OCI-LY1 (cell line): ENCODE measurements around the gene CCR8.
"Not testable (repeated sequence)": the region's sequence is repeated elsewhere in the genome, so short reads cannot be mapped to it uniquely, and the experiment has no call there.

Experiments used
- H2AFZ ChIP-seq: fragments of 200-600 bp; sonication (generic), shearing (Covaris generic); 2 replicates; pipeline ENCODE4 v1.6.0; 2014; ENCODE audit warnings: antibody characterized with exemption, mild to moderate bottlenecking, low read length
- H3F3A ChIP-seq: fragments of 200-600 bp; sonication (generic), shearing (Covaris generic); 2 replicates; pipeline ENCODE4 v1.6.0; 2014; ENCODE audit warnings: mild to moderate bottlenecking, antibody characterized with exemption, low read length, moderate library complexity; ENCODE audit not compliant: insufficient read depth
- H3K27ac ChIP-seq: fragments of 200-600 bp; sonication (generic); 2 replicates; pipeline ENCODE4 v1.5.1; 2014; ENCODE audit warnings: low read length, mixed run types, mild to moderate bottlenecking, low read depth; ENCODE audit not compliant: poor library complexity, severe bottlenecking
- H3K27me3 ChIP-seq: fragments of 200-600 bp; sonication (generic); 2 replicates; pipeline ENCODE4 v1.6.0; 2014; ENCODE audit warnings: antibody characterized with exemption, mild to moderate bottlenecking, low read length, moderate library complexity; ENCODE audit not compliant: insufficient read depth
- H3K36me3 ChIP-seq: fragments of 200-600 bp; sonication (generic); 2 replicates; pipeline ENCODE4 v1.6.1; 2014; ENCODE audit warnings: mild to moderate bottlenecking, antibody characterized with exemption, low read length, moderate library complexity, mixed read lengths; ENCODE audit not compliant: insufficient read depth
- H3K4me1 ChIP-seq: fragments of 200-600 bp; sonication (generic); 2 replicates; pipeline ENCODE4 v1.5.1; 2014; ENCODE audit warnings: mild to moderate bottlenecking, low read length, moderate library complexity; ENCODE audit not compliant: insufficient read depth, severe bottlenecking
- H3K4me2 ChIP-seq: fragments of 200-600 bp; sonication (generic), shearing (Covaris generic); 2 replicates; pipeline ENCODE4 v1.6.1; 2014; ENCODE audit warnings: low read length
- H3K4me3 ChIP-seq: fragments of 200-600 bp; sonication (generic); 2 replicates; pipeline ENCODE4 v1.5.1; 2014; ENCODE audit warnings: low read length, low read depth, mild to moderate bottlenecking, mixed read lengths; ENCODE audit not compliant: poor library complexity, severe bottlenecking
- H3K79me2 ChIP-seq: fragments of 200-600 bp; shearing (Covaris generic); 2 replicates; pipeline ENCODE4 v1.6.1; 2016; ENCODE audit warnings: mixed run types, low read length, mixed read lengths; ENCODE audit not compliant: insufficient read depth
- H3K9ac ChIP-seq: fragments of 200-600 bp; sonication (generic), shearing (Covaris generic); 2 replicates; pipeline ENCODE4 v1.6.1; 2014; ENCODE audit warnings: mild to moderate bottlenecking, low read length, mixed read lengths
- H3K9me2 ChIP-seq: fragments of 200-600 bp; sonication (generic), shearing (Covaris generic); 2 replicates; pipeline ENCODE4 v1.6.1; 2014; ENCODE audit warnings: low read depth, mild to moderate bottlenecking, low read length, mixed read lengths
- H3K9me3 ChIP-seq: fragments of 200-600 bp; shearing (Covaris generic); 2 replicates; pipeline ENCODE4 v1.6.1; 2014; ENCODE audit warnings: low read length, mixed read lengths
- H4K20me1 ChIP-seq: fragments of 200-600 bp; sonication (generic), shearing (Covaris generic); 2 replicates; pipeline ENCODE4 v1.6.0; 2016; ENCODE audit warnings: mild to moderate bottlenecking, low read length; ENCODE audit not compliant: insufficient read depth
- CTCF ChIP-seq: fragments of 200-600 bp; sonication (generic), shearing (Covaris generic); IDR thresholded peaks from 2 replicates; pipeline ENCODE4 v1.5.1; 2017; ENCODE audit warnings: mild to moderate bottlenecking, antibody characterized with exemption, low read length, moderate library complexity, mixed read lengths
- EZH2 ChIP-seq: fragments of 200-600 bp; sonication (generic), shearing (Covaris generic); IDR thresholded peaks from 2 replicates; pipeline ENCODE4 v1.8.0; 2017; ENCODE audit warnings: borderline replicate concordance, mixed run types, mild to moderate bottlenecking, antibody characterized with exemption, low read length, moderate library complexity, mixed read lengths

The CCR8 gene

GRCh38 chr3:39317571-39318169, 11.8 kb upstream of the CCR8 start:
- no peak overlapping the region for H3K4me2 ChIP-seq
- no peaks in the 10 kb centered on the region for H4K20me1 ChIP-seq

GRCh38 chr3:39318301-39318700, 11.2 kb upstream of the CCR8 start:
- Histone ChIP-seq H3K9ac (no peak overlapping the region), H3K4me1 (no peaks in the 10 kb centered on the region), H4K20me1 (no peaks in the 10 kb centered on the region), H2AFZ (no peak overlapping the region), H3F3A (no peaks in the 10 kb centered on the region), H3K36me3 (no peaks in the 10 kb centered on the region), H3K79me2 (no peaks in the 10 kb centered on the region), H3K27ac (no peak overlapping the region), H3K4me2 (no peak overlapping the region), H3K27me3 (no peaks in the 10 kb centered on the region), H3K9me3 (peaks cover 4% of the 10 kb centered on the region; the same call in 1 of the 2 replicates), H3K4me3 (no peak overlapping the region), H3K9me2 (no peaks in the 10 kb centered on the region)
- no peak for TF ChIP-seq EZH2
- TF ChIP-seq CTCF, result no peak

More at GRCh38 chr3:39317571-39318169, 11.8 kb upstream of the CCR8 start:
- H3K9me2 ChIP-seq, result no peaks in the 10 kb centered on the region
- TF ChIP-seq CTCF, result no peak
- TF ChIP-seq EZH2, result no peak
- no peaks in the 10 kb centered on the region for H3K27me3 ChIP-seq
- no peak overlapping the region for H3K27ac ChIP-seq
- no peak overlapping the region for H3K4me3 ChIP-seq
- H3K79me2 ChIP-seq, result no peaks in the 10 kb centered on the region
- H3K4me1 ChIP-seq, result no peaks in the 10 kb centered on the region
- H3K9me3 ChIP-seq, result peaks cover 4% of the 10 kb centered on the region; the same call in 1 of the 2 replicates
- H3F3A ChIP-seq, result no peaks in the 10 kb centered on the region
- no peak overlapping the region for H3K9ac ChIP-seq
- no peak overlapping the region for H2AFZ ChIP-seq
- no peaks in the 10 kb centered on the region for H3K36me3 ChIP-seq

GRCh38 chr3:39319249-39319648, 10.3 kb upstream of the CCR8 start:
- H3K9me2 ChIP-seq, result no peaks in the 10 kb centered on the region
- H2AFZ ChIP-seq, result no peak overlapping the region
- no peak overlapping the region for H3K9ac ChIP-seq
- peaks cover 4% of the 10 kb centered on the region; the same call in 1 of the 2 replicates for H3K9me3 ChIP-seq
- no peaks in the 10 kb centered on the region for H3F3A ChIP-seq
- no peak overlapping the region for H3K4me2 ChIP-seq
- no peaks in the 10 kb centered on the region for H3K27me3 ChIP-seq
- no peaks in the 10 kb centered on the region for H4K20me1 ChIP-seq
- H3K79me2 ChIP-seq, result no peaks in the 10 kb centered on the region
- no peaks in the 10 kb centered on the region for H3K36me3 ChIP-seq
- H3K27ac ChIP-seq, result no peak overlapping the region
- TF ChIP-seq CTCF (no peak), EZH2 (no peak)
- H3K4me3 ChIP-seq, result no peak overlapping the region
- no peaks in the 10 kb centered on the region for H3K4me1 ChIP-seq

- not testable (repeated sequence) for H3K36me3 ChIP-seq, H3K4me2 ChIP-seq, H4K20me1 ChIP-seq, H3K27me3 ChIP-seq, H3K9ac ChIP-seq, H3K4me3 ChIP-seq, H3K27ac ChIP-seq, H3K79me2 ChIP-seq, H3F3A ChIP-seq, H3K9me3 ChIP-seq, H2AFZ ChIP-seq, H3K4me1 ChIP-seq, H3K9me2 ChIP-seq
Measured at GRCh38 chr3:39321574-39321983, 7.9 kb upstream of the CCR8 start.

- H4K20me1 ChIP-seq, H2AFZ ChIP-seq, H3K4me1 ChIP-seq, H3K36me3 ChIP-seq, H3F3A ChIP-seq, H3K27ac ChIP-seq, H3K9me3 ChIP-seq, H3K4me3 ChIP-seq, H3K4me2 ChIP-seq, H3K9ac ChIP-seq, H3K27me3 ChIP-seq, H3K79me2 ChIP-seq, H3K9me2 ChIP-seq: not testable (repeated sequence)
Measured at GRCh38 chr3:39322209-39322715, 7.2 kb upstream of the CCR8 start.
